ENCODE results near the gene SEMA5A. TPM values are rescaled to one million over a fixed set of nuclear protein-coding genes. Genes with fewer than 3 reads are reported as not detected.

Gene SEMA5A
- total RNA-seq, 1 donor from 2014 or later = 13.8 TPM

DNA sequence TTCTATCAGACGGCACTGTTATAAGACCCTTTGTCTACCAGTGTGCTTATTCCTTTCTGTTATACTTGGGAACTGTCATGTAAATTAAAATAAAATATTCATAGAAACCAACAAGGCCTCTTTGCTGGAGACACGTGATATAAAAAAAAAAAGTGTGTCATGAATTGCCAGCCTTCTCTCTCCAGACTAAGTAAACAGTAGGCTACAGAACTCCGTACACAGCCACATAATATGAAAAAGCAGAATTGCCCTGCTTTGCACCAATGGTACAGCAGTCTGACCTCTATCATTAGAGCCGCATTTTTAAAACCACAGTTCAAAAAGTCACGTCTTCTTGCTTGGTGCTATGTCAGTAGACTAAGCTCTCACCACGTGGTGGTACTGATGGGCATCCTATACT lies 231.3 kb downstream of the SEMA5A start:
- no peaks in the 10 kb centered on the region for H3K79me2 ChIP-seq (ENCODE audit: insufficient read depth, low read length)
- H3K27me3 ChIP-seq (ENCODE audit: insufficient read depth, low read length) = no peaks in the 10 kb centered on the region
- Mint-ChIP-seq H3K36me3 (ENCODE audit: low read depth, unreplicated experiment) (no peaks in the 10 kb centered on the region), H3K9me3 (ENCODE audit: unreplicated experiment) (peaks cover 2% of the 10 kb centered on the region), H3K27ac (ENCODE audit: unreplicated experiment) (no peak overlapping the region), H3K4me1 (ENCODE audit: low read depth, unreplicated experiment) (peaks cover 2% of the 10 kb centered on the region), H3K27me3 (ENCODE audit: low read depth, unreplicated experiment) (no peaks in the 10 kb centered on the region), H3K4me3 (ENCODE audit: unreplicated experiment) (no peak overlapping the region)
- no peak for FAIRE-seq
- no peak overlapping the region for H3K27ac ChIP-seq (ENCODE audit: low read depth, low read length)
- no peaks in the 10 kb centered on the region for H3K9me3 ChIP-seq (ENCODE audit: insufficient read depth, low read depth, low read length)
- no peaks in the 10 kb centered on the region for H4K20me1 ChIP-seq (ENCODE audit: insufficient read depth, low read length)
- no peak overlapping the region for H2AFZ ChIP-seq (ENCODE audit: low read depth, low read length)
- no peak overlapping the region for H3K4me2 ChIP-seq (ENCODE audit: low read length)
- no peak for TF ChIP-seq EZH2 (IDR thresholded peaks at IDR 0.05; ENCODE audit: insufficient read depth, low read length)
- TF ChIP-seq, protein P1, sequence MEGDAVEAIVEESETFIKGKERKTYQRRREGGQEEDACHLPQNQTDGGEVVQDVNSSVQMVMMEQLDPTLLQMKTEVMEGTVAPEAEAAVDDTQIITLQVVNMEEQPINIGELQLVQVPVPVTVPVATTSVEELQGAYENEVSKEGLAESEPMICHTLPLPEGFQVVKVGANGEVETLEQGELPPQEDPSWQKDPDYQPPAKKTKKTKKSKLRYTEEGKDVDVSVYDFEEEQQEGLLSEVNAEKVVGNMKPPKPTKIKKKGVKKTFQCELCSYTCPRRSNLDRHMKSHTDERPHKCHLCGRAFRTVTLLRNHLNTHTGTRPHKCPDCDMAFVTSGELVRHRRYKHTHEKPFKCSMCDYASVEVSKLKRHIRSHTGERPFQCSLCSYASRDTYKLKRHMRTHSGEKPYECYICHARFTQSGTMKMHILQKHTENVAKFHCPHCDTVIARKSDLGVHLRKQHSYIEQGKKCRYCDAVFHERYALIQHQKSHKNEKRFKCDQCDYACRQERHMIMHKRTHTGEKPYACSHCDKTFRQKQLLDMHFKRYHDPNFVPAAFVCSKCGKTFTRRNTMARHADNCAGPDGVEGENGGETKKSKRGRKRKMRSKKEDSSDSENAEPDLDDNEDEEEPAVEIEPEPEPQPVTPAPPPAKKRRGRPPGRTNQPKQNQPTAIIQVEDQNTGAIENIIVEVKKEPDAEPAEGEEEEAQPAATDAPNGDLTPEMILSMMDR (IDR thresholded peaks at IDR 0.05; ENCODE audit: insufficient read depth, low read depth, low read length) = no peak
- no peak overlapping the region for H3K4me3 ChIP-seq (ENCODE audit: insufficient read depth, low read depth, low read length)
- no peak for DNase-seq (ENCODE audit: low read depth)
- no peaks in the 10 kb centered on the region for H3K36me3 ChIP-seq (ENCODE audit: insufficient read depth, low read length)
- no peak overlapping the region for H3K9ac ChIP-seq (ENCODE audit: low read length)
- no peaks in the 10 kb centered on the region for H3K4me1 ChIP-seq (ENCODE audit: insufficient read depth, low read length)

DNA sequence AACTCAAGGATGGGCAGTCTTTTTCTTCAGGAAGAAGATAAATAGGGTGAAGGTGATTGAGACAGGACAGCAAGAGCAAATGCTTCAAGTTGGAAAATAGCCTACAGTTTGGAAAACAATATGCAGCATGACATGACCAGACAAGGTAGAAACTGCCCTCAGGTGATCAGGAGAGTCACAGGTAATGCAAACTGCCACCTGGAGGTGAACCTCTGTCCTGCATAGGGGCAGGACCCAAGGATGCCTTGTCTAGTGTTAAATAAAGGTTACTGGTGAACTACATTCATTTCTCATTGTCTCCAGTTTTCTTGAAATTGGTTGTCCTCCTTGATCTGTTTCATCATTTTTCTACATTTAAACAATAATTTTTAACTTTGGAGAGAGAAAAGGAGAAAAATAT lies 232.1 kb downstream of the SEMA5A start:
- no peak for DNase-seq (ENCODE audit: low read depth)
- H3K4me1 Mint-ChIP-seq (ENCODE audit: low read depth, unreplicated experiment) = peaks cover 2% of the 10 kb centered on the region
- no peak overlapping the region for H3K27ac Mint-ChIP-seq (ENCODE audit: unreplicated experiment)
- Histone ChIP-seq H3K27me3 (ENCODE audit: insufficient read depth, low read length) (no peaks in the 10 kb centered on the region), H2AFZ (ENCODE audit: low read depth, low read length) (no peak overlapping the region), H3K4me1 (ENCODE audit: insufficient read depth, low read length) (no peaks in the 10 kb centered on the region), H3K9ac (ENCODE audit: low read length) (no peak overlapping the region), H3K4me3 (ENCODE audit: insufficient read depth, low read depth, low read length) (no peak overlapping the region), H4K20me1 (ENCODE audit: insufficient read depth, low read length) (no peaks in the 10 kb centered on the region), H3K79me2 (ENCODE audit: insufficient read depth, low read length) (no peaks in the 10 kb centered on the region), H3K4me2 (ENCODE audit: low read length) (no peak overlapping the region), H3K27ac (ENCODE audit: low read depth, low read length) (no peak overlapping the region), H3K36me3 (ENCODE audit: insufficient read depth, low read length) (no peaks in the 10 kb centered on the region), H3K9me3 (ENCODE audit: insufficient read depth, low read depth, low read length) (no peaks in the 10 kb centered on the region)
- H3K27me3 Mint-ChIP-seq (ENCODE audit: low read depth, unreplicated experiment) = no peaks in the 10 kb centered on the region
- no peaks in the 10 kb centered on the region for H3K36me3 Mint-ChIP-seq (ENCODE audit: low read depth, unreplicated experiment)
- H3K4me3 Mint-ChIP-seq (ENCODE audit: unreplicated experiment) = no peak overlapping the region
- peaks cover 2% of the 10 kb centered on the region for H3K9me3 Mint-ChIP-seq (ENCODE audit: unreplicated experiment)
- no peak for FAIRE-seq
- TF ChIP-seq EZH2 (IDR thresholded peaks at IDR 0.05; ENCODE audit: insufficient read depth, low read length) = no peak
- TF ChIP-seq, protein P1 (IDR thresholded peaks at IDR 0.05; ENCODE audit: insufficient read depth, low read depth, low read length) = no peak

DNA sequence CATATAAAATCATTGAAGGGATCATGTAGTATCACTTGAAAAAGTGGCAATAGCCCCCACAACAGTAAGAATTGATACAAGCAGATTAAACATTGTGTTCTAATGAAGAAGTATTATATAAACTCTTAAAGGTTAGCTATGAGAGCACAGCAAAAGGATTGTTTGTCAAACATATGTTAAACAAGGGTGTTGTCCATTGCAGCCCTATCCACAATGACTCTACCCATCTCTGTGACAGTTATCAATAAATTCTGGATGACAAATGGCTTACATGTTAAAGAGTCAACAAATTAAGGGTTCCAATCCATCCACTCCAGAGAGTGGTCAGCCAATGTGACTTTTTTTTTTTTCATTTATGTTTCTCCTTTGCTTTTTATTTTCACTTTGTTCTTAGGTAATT lies 238.7 kb downstream of the SEMA5A start:
- no peak for TF ChIP-seq EZH2 (IDR thresholded peaks at IDR 0.05; ENCODE audit: insufficient read depth, low read length)
- TF ChIP-seq, protein P1 (IDR thresholded peaks at IDR 0.05; ENCODE audit: insufficient read depth, low read depth, low read length) = no peak
- H3K36me3 Mint-ChIP-seq (ENCODE audit: low read depth, unreplicated experiment) = peaks cover 2% of the 10 kb centered on the region
- H3K9me3 ChIP-seq (ENCODE audit: insufficient read depth, low read depth, low read length) = no peaks in the 10 kb centered on the region
- H3K27me3 Mint-ChIP-seq (ENCODE audit: low read depth, unreplicated experiment) = no peaks in the 10 kb centered on the region
- no peak overlapping the region for H3K27ac ChIP-seq (ENCODE audit: low read depth, low read length)
- DNase-seq (ENCODE audit: low read depth) = no peak
- H3K79me2 ChIP-seq (ENCODE audit: insufficient read depth, low read length) = no peaks in the 10 kb centered on the region
- peaks cover 2% of the 10 kb centered on the region for H3K9me3 Mint-ChIP-seq (ENCODE audit: unreplicated experiment)
- no peak overlapping the region for H3K9ac ChIP-seq (ENCODE audit: low read length)
- no peaks in the 10 kb centered on the region for H3K4me1 Mint-ChIP-seq (ENCODE audit: low read depth, unreplicated experiment)
- FAIRE-seq = no peak
- no peak overlapping the region for H3K4me3 Mint-ChIP-seq (ENCODE audit: unreplicated experiment)
- no peak overlapping the region for H2AFZ ChIP-seq (ENCODE audit: low read depth, low read length)
- no peaks in the 10 kb centered on the region for H3K4me1 ChIP-seq (ENCODE audit: insufficient read depth, low read length)
- H4K20me1 ChIP-seq (ENCODE audit: insufficient read depth, low read length) = no peaks in the 10 kb centered on the region
- no peaks in the 10 kb centered on the region for H3K36me3 ChIP-seq (ENCODE audit: insufficient read depth, low read length)
- H3K4me2 ChIP-seq (ENCODE audit: low read length) = no peak overlapping the region
- H3K27me3 ChIP-seq (ENCODE audit: insufficient read depth, low read length) = no peaks in the 10 kb centered on the region
- H3K4me3 ChIP-seq (ENCODE audit: insufficient read depth, low read depth, low read length) = no peak overlapping the region
- H3K27ac Mint-ChIP-seq (ENCODE audit: unreplicated experiment) = no peak overlapping the region

Data from astrocyte (in vitro differentiated cells and primary cell).